ENCODE measurements around the gene MIER2.

MIER2 gene

GRCh38 chr19:293436-294110 is 51.0 kb downstream of the MIER2 start:
- H3K79me2 ChIP-seq (ENCODE audit: insufficient read depth, low read length) = no peaks in the 10 kb centered on the region
- no peaks in the 10 kb centered on the region for H4K20me1 ChIP-seq (ENCODE audit: insufficient read depth, low read length)
- no peaks in the 10 kb centered on the region for H3K36me3 ChIP-seq (ENCODE audit: insufficient read depth, low read length)
- H3K27me3 ChIP-seq (ENCODE audit: insufficient read depth, low read length) = no peaks in the 10 kb centered on the region
- H3K9me2 ChIP-seq (ENCODE audit: low read depth, low read length) = no peaks in the 10 kb centered on the region
- no peak overlapping the region for H3K4me3 ChIP-seq (ENCODE audit: low read depth, low read length, poor library complexity, severe bottlenecking)
- no peak overlapping the region for H3K27ac ChIP-seq (ENCODE audit: low read depth, low read length, poor library complexity, severe bottlenecking)
- H2AFZ ChIP-seq (ENCODE audit: low read length) = no peak overlapping the region
- no peaks in the 10 kb centered on the region for H3K4me1 ChIP-seq (ENCODE audit: insufficient read depth, low read length, severe bottlenecking)
- no peak overlapping the region for H3K4me2 ChIP-seq (ENCODE audit: low read length)
- no peak overlapping the region for H3K9ac ChIP-seq (ENCODE audit: low read length)
- H3F3A ChIP-seq (ENCODE audit: insufficient read depth, low read length) = no peaks in the 10 kb centered on the region
- TF ChIP-seq CTCF (IDR thresholded peaks at IDR 0.05; ENCODE audit: low read length) (no peak), EZH2 (IDR thresholded peaks at IDR 0.05; ENCODE audit: borderline replicate concordance, low read length) (no peak)
- no peaks in the 10 kb centered on the region for H3K9me3 ChIP-seq (ENCODE audit: low read length)

GRCh38 chr19:292951-293350 is 51.6 kb downstream of the MIER2 start:
- H3K79me2 ChIP-seq (ENCODE audit: insufficient read depth, low read length) = no peaks in the 10 kb centered on the region
- H3K4me2 ChIP-seq (ENCODE audit: low read length) = no peak overlapping the region
- H4K20me1 ChIP-seq (ENCODE audit: insufficient read depth, low read length) = no peaks in the 10 kb centered on the region
- no peak overlapping the region for H3K9ac ChIP-seq (ENCODE audit: low read length)
- no peak for TF ChIP-seq CTCF (IDR thresholded peaks at IDR 0.05; ENCODE audit: low read length)
- no peak for TF ChIP-seq EZH2 (IDR thresholded peaks at IDR 0.05; ENCODE audit: borderline replicate concordance, low read length)
- no peaks in the 10 kb centered on the region for H3K9me2 ChIP-seq (ENCODE audit: low read depth, low read length)
- H3K36me3 ChIP-seq (ENCODE audit: insufficient read depth, low read length) = no peaks in the 10 kb centered on the region
- no peak overlapping the region for H3K27ac ChIP-seq (ENCODE audit: low read depth, low read length, poor library complexity, severe bottlenecking)
- no peaks in the 10 kb centered on the region for H3K9me3 ChIP-seq (ENCODE audit: low read length)
- no peaks in the 10 kb centered on the region for H3K4me1 ChIP-seq (ENCODE audit: insufficient read depth, low read length, severe bottlenecking)
- H2AFZ ChIP-seq (ENCODE audit: low read length) = no peak overlapping the region
- no peaks in the 10 kb centered on the region for H3K27me3 ChIP-seq (ENCODE audit: insufficient read depth, low read length)
- H3K4me3 ChIP-seq (ENCODE audit: low read depth, low read length, poor library complexity, severe bottlenecking) = no peak overlapping the region
- H3F3A ChIP-seq (ENCODE audit: insufficient read depth, low read length) = no peaks in the 10 kb centered on the region

- Histone ChIP-seq H3K36me3 (ENCODE audit: insufficient read depth, low read length) (no peaks in the 10 kb centered on the region), H3K4me2 (ENCODE audit: low read length) (no peak overlapping the region), H3K9ac (ENCODE audit: low read length) (no peak overlapping the region), H3K79me2 (ENCODE audit: insufficient read depth, low read length) (no peaks in the 10 kb centered on the region), H2AFZ (ENCODE audit: low read length) (no peak overlapping the region), H3F3A (ENCODE audit: insufficient read depth, low read length) (no peaks in the 10 kb centered on the region), H3K27me3 (ENCODE audit: insufficient read depth, low read length) (no peaks in the 10 kb centered on the region), H3K4me3 (ENCODE audit: low read depth, low read length, poor library complexity, severe bottlenecking) (no peak overlapping the region), H3K4me1 (ENCODE audit: insufficient read depth, low read length, severe bottlenecking) (no peaks in the 10 kb centered on the region), H4K20me1 (ENCODE audit: insufficient read depth, low read length) (no peaks in the 10 kb centered on the region), H3K27ac (ENCODE audit: low read depth, low read length, poor library complexity, severe bottlenecking) (no peak overlapping the region), H3K9me3 (ENCODE audit: low read length) (no peaks in the 10 kb centered on the region), H3K9me2 (ENCODE audit: low read depth, low read length) (no peaks in the 10 kb centered on the region)
- TF ChIP-seq EZH2 (IDR thresholded peaks at IDR 0.05; ENCODE audit: borderline replicate concordance, low read length) (no peak), CTCF (IDR thresholded peaks at IDR 0.05; ENCODE audit: low read length) (no peak)
These were observed 52.2 kb downstream of the MIER2 start for GRCh38 chr19:292281-292884.

Data from OCI-LY1 (cell line).